Measurements from ENCODE around the gene TSPEAR. TPM values are rescaled to one million over a fixed set of nuclear protein-coding genes. Genes with fewer than 3 reads are reported as not detected.

TSPEAR gene
- total and polyA plus RNA-seq, 12 donors: under 0.01 to 3.4 (median 1.0) TPM; not detected in 3

DNA sequence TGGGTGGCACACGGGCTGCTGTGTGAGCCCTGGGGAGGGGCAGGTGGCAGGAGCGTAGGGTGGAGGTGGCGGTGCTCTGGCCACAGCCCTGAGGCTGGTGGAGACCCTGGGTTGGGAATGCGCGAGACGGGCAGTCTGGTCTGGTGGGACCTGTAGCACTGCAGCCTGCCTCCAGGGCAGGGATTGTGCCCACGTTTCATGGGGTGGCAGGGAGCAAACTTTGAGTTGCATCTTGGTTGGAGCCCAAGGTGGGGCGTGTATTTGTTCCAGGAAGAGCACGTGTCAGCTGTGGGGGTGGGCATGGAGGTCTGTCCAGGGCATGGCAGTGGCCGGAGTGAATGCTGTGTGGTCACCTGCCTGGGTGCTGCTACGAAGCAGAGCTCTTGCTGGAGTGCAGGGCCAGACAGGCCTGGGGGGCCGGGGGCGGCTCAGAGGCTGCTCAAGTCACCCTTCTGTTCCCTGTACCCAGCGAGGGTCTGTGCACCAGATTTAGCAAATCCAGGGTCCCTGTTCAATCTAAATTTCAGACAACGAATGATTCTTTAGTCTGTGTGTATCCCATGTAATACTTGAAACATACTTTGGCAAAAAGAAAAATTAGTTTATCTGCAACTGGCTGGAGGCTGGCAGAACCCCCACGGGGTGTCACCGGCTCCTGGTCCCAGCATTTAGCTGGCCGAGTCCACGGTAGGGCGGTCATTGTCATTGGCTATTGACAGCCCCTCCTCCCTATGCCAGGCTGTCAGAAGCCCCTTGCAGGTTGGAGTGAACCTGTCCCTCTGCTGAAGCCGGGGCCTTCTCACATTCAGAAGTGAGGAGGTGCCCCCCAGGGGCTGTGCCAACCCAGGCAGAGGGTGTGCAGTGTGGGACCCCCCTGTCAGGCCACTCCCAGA lies 198.6 kb downstream of the TSPEAR start:
- ATAC-seq: no peak
- intact Hi-C loops (cut with DNase I): loop anchor here in 6 of 10 donors (5.0 to 10.0 kb wide), 3 partner anchors 230 to 282 kb away; no protein-coding TSS in a partner anchor

DNA sequence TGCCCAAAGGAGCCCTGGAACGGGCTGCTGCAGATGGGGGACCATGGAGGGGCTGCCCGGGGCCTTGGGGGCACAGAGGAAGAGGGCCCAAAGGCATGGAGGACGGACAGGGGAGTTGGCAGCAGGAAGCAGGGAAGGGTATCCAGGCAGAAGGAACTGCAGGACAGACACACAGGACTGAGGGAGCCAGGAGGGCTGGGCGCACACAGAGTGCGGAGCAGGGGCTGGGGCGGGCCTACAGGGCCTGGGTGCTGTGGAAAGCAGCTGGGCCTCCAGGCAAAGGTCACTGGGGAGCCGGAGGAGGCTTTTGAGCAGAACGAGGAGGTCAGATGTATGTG lies 199.5 kb downstream of the TSPEAR start:
- H3K36me3 ChIP-seq: no peaks in the 10 kb centered on the region
- H3K9me3 ChIP-seq: no peaks in the 10 kb centered on the region
- H3K4me3 ChIP-seq: no peak overlapping the region
- no peak overlapping the region for H3K27ac ChIP-seq
- peaks cover 0 to 10% (median 6%) of the 10 kb centered on the region in 9 donors for H3K4me1 ChIP-seq
- TF ChIP-seq, protein P1, sequence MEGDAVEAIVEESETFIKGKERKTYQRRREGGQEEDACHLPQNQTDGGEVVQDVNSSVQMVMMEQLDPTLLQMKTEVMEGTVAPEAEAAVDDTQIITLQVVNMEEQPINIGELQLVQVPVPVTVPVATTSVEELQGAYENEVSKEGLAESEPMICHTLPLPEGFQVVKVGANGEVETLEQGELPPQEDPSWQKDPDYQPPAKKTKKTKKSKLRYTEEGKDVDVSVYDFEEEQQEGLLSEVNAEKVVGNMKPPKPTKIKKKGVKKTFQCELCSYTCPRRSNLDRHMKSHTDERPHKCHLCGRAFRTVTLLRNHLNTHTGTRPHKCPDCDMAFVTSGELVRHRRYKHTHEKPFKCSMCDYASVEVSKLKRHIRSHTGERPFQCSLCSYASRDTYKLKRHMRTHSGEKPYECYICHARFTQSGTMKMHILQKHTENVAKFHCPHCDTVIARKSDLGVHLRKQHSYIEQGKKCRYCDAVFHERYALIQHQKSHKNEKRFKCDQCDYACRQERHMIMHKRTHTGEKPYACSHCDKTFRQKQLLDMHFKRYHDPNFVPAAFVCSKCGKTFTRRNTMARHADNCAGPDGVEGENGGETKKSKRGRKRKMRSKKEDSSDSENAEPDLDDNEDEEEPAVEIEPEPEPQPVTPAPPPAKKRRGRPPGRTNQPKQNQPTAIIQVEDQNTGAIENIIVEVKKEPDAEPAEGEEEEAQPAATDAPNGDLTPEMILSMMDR (IDR thresholded peaks at IDR 0.05): no peak
- WGBS, 2 donors: 78 to 83% methylated on average over 8 of the region's 8 CpGs
- ATAC-seq (no peak), DNase-seq (peak in 1 of 2 donors; percentile 3)
- intact Hi-C loops (cut with DNase I): loop anchor here in 6 of 10 donors (5.0 to 10.0 kb wide), 3 partner anchors 230 to 283 kb away; no protein-coding TSS in a partner anchor
- peaks cover 0 to 47% (median 17%) of the 10 kb centered on the region in 7 donors for H3K27me3 ChIP-seq

More for the DNA sequence above, 198.6 kb downstream of the TSPEAR start:
- peak in 1 of 2 donors; percentile 4 for DNase-seq
- TF ChIP-seq, protein P1 (IDR thresholded peaks at IDR 0.05): no peak
- Histone ChIP-seq H3K27me3 (peaks cover 0 to 39% (median 17%) of the 10 kb centered on the region in 7 donors), H3K4me3 (no peak overlapping the region), H3K4me1 (peaks cover 0 to 10% (median 6%) of the 10 kb centered on the region in 9 donors), H3K27ac (no peak overlapping the region), H3K9me3 (no peaks in the 10 kb centered on the region), H3K36me3 (no peaks in the 10 kb centered on the region)
- 76 to 82% methylated on average over 21 of the region's 21 CpGs for WGBS, 2 donors

DNA sequence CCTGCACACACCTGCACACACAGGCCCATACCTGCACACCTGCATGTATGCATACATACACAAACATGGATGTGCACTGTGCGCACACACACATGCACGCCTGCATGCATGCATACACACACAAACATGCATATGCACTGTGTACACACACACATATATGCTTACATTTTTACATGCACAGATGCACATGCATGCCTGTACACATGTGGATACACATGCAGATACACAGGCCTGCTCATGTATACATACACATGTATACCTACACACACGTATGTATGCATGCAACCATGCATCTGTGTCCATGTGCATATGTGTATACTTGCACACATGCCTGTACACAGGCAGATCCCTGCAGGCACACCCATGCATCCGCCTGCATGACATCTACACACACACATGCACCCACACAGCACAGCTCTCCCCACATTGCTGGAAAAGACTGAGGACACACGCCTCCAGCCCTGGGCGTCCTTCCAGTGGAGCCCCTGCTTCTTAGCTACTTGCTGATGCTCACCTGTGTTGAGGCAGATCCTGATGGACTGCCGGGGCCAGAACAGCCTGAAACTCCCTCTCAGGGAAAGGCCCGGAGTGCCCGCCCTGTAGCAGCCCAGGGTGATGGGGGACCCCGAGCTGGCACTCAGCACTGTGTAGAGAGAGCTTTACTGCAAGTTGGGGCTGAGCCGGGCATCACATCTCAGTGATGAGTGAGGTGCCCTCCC lies 200.0 kb downstream of the TSPEAR start:
- 87 to 88% methylated on average over 11 of the region's 11 CpGs for WGBS, 2 donors
- Histone ChIP-seq H3K4me1 (peaks cover 0 to 10% (median 6%) of the 10 kb centered on the region in 9 donors), H3K9me3 (no peaks in the 10 kb centered on the region), H3K4me3 (no peak overlapping the region), H3K27ac (no peak overlapping the region), H3K27me3 (peaks cover 0 to 47% (median 17%) of the 10 kb centered on the region in 7 donors), H3K36me3 (no peaks in the 10 kb centered on the region)
- DNase-seq (peak in 1 of 2 donors; percentile 2), ATAC-seq (no peak)
- intact Hi-C loops (cut with DNase I): loop anchor here in 6 of 10 donors (5.0 to 10.0 kb wide), 3 partner anchors 231 to 283 kb away; no protein-coding TSS in a partner anchor
- TF ChIP-seq, protein P1 (IDR thresholded peaks at IDR 0.05): no peak
